CD4-positive, alpha-beta memory T cell (primary cell): ENCODE data around the gene PSMA5. TPM values are rescaled to one million over a fixed set of nuclear protein-coding genes. Genes with fewer than 3 reads are reported as not detected.

Experiments used
- CTCF ChIA-PET: fragments of 350-600 bp; sonication (Branson Sonifier 250); formaldehyde crosslinking; loops from one replicate; lab custom pipeline; 2021; ENCODE audit warnings: inconsistent platforms; ENCODE audit not compliant: partially characterized antibody; lab: Charles Lee
- POLR2A ChIA-PET: fragments of 350-600 bp; sonication (Branson Sonifier 250); formaldehyde crosslinking; loops from one replicate; lab custom pipeline; 2021; ENCODE audit not compliant: partially characterized antibody; lab: Charles Lee
- DNase-seq, 5 donors: peaks; one replicate each; pipeline versions ENCODE4 v3.0.0 to v3.0.0-alpha.2; 2020 to 2022; ENCODE audit warnings: mixed read lengths in 1 of 5
- H3K27ac ChIP-seq: one replicate; pipeline ENCODE4 v1.7.0; 2013; ENCODE audit warnings: low read depth, low read length
- H3K27me3 ChIP-seq: 2 replicates; pipeline ENCODE4 v1.7.0; 2013; ENCODE audit warnings: mild to moderate bottlenecking, low read length, moderate library complexity; ENCODE audit not compliant: insufficient read depth
- H3K36me3 ChIP-seq: 2 replicates; pipeline ENCODE4 v1.7.0; 2013; ENCODE audit warnings: mild to moderate bottlenecking, low read length, moderate library complexity; ENCODE audit not compliant: insufficient read depth
- H3K4me1 ChIP-seq: 2 replicates; pipeline ENCODE4 v1.7.0; 2013; ENCODE audit warnings: mild to moderate bottlenecking, low read length, moderate library complexity; ENCODE audit not compliant: insufficient read depth
- H3K4me3 ChIP-seq, 2 donors: one replicate each; pipeline ENCODE4 v1.7.0; 2013; ENCODE audit warnings: low read length in 2 of 2, mild to moderate bottlenecking in 1 of 2
- H3K9me3 ChIP-seq, 2 donors: one replicate each; pipeline ENCODE4 v1.7.0; 2013; ENCODE audit warnings: low read length in 2 of 2, control low read depth in 1 of 2; ENCODE audit not compliant: control insufficient read depth in 1 of 2
- H3K27ac Mint-ChIP-seq, 7 donors: one replicate each; pipeline ENCODE4 v1.8.0; 2020 to 2021; ENCODE audit warnings: mixed read lengths in 7 of 7, mild to moderate bottlenecking in 6 of 7, inconsistent platforms in 3 of 7, moderate library complexity in 3 of 7
- H3K27me3 Mint-ChIP-seq, 2 donors: one replicate each; pipeline ENCODE4 v1.8.0; 2020 to 2021; ENCODE audit warnings: mixed read lengths in 2 of 2
- H3K36me3 Mint-ChIP-seq, 2 donors: one replicate each; pipeline ENCODE4 v1.8.0; 2020 to 2021; ENCODE audit warnings: mixed read lengths in 2 of 2, inconsistent platforms in 1 of 2, mild to moderate bottlenecking in 1 of 2
- H3K4me1 Mint-ChIP-seq, 4 donors: one replicate each; pipeline ENCODE4 v1.8.0; 2020 to 2021; ENCODE audit warnings: mixed read lengths in 4 of 4, mild to moderate bottlenecking in 1 of 4
- H3K4me3 Mint-ChIP-seq, 8 donors: one replicate each; pipeline ENCODE4 v1.8.0; 2020 to 2021; ENCODE audit warnings: mixed read lengths in 8 of 8, mild to moderate bottlenecking in 7 of 8, moderate library complexity in 6 of 8, inconsistent platforms in 3 of 8
- H3K9me3 Mint-ChIP-seq, 8 donors: one replicate each; pipeline ENCODE4 v1.8.0; 2020 to 2021; ENCODE audit warnings: mixed read lengths in 8 of 8, mild to moderate bottlenecking in 5 of 8, inconsistent platforms in 3 of 8, moderate library complexity in 1 of 8
- intact Hi-C: fragments of 100-400 bp; cut with micrococcal nuclease; formaldehyde crosslinking; loops from one replicate; pipeline ENCODE4 v1.15.1; 2023
- polyA plus RNA-seq, 2 donors: library from polyadenylated mRNA; unstranded; fragments of 300-500 nt; fragmentation: Illumina TruSeq; gene quantifications; one replicate each; pipeline ENCODE4 v1.2.3, GENCODE V29; 2021
- total RNA-seq, 2 experiments: library from RNA; stranded (reverse); gene quantifications; one replicate each; pipeline ENCODE4 v1.2.3, GENCODE V29; 2021

PSMA5 gene
- total and polyA plus RNA-seq, 4 experiments from 2014 or later, result 87.7 to 122 (median 93.5) TPM

DNA sequence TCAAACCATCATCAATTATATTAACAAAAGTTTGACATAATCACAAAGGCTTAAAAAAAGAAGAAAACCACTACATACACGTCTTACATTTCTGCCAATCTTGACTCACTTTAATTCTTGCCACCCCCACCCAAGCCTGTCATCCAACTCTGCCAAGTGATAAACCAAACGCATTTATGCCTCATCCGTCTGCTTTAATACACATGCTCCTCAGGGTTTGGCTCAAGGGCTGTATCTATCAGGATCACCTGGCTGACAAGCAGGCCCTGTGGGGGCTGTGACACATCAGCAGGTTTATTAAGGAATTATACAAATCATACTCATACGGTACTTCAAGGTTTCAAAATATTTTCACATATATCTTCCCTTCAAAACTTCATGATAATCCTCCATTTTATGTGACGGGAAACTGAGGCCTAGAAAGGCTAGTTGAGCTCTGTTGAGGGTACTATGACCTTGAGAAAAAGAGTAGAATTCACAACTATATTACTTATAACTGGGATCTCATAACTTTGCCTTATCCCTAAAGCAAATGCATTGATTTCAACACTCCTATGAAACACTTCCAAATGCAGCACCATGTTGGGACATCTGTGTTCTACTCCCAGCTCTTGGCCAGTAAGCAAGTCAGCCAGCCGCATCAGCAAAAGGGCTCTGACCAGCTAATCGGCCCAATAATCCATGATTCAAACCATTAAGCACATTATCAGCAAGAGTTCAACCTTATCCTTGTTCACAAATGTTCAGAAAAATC is 37.2 kb downstream of the PSMA5 start:
- Mint-ChIP-seq H3K4me1 (no peaks in the 10 kb centered on the region), H3K27me3 (peaks cover 16 to 43% of the 10 kb centered on the region in 2 donors), H3K27ac (no peak overlapping the region), H3K36me3 (no peaks in the 10 kb centered on the region), H3K9me3 (no peaks in the 10 kb centered on the region), H3K4me3 (no peak overlapping the region)
- no peak overlapping the region for H3K4me3 ChIP-seq
- no peak overlapping the region for H3K27ac ChIP-seq
- POLR2A ChIA-PET, result no interaction called here
- no peaks in the 10 kb centered on the region for H3K36me3 ChIP-seq
- H3K27me3 ChIP-seq, result peaks cover 9% of the 10 kb centered on the region
- CTCF ChIA-PET, result no interaction called here
- H3K4me1 ChIP-seq, result no peaks in the 10 kb centered on the region
- no peaks in the 10 kb centered on the region for H3K9me3 ChIP-seq
- intact Hi-C loops, result no loop called here
- DNase-seq, result no peak

DNA sequence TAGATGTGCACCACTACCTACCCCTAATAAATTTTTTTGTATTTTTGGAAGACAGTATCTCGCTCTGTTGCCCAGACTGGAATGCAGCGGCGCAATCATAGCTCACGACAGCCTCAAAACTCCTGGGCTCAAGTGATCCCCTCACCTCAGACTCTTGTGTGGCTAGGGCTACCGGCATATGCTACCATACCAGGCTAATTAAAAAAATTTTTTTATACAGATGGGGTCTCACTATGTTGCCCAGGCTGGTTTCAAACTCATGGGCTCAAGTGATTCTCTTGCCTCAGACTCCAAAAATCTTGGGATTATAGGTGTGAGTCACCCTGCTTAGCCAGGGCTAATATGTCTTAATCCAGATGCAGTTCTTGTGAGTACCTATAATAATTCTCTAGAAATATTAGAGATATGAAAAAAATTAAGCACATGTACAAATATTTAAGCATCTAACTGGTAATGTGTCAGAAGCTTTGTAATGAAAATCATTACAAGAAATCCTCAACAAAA is 38.0 kb downstream of the PSMA5 start:
- H3K4me1 ChIP-seq, result no peaks in the 10 kb centered on the region
- CTCF ChIA-PET, result interaction anchor here (1.2 kb wide), 1 partner anchor 31 kb away, joined by 3 read pairs; no protein-coding TSS in a partner anchor
- Mint-ChIP-seq H3K27ac (no peak overlapping the region), H3K4me3 (no peak overlapping the region), H3K4me1 (no peaks in the 10 kb centered on the region), H3K9me3 (no peaks in the 10 kb centered on the region), H3K27me3 (peaks cover 16 to 42% of the 10 kb centered on the region in 2 donors), H3K36me3 (no peaks in the 10 kb centered on the region)
- H3K27me3 ChIP-seq, result peaks cover 9% of the 10 kb centered on the region
- intact Hi-C loops, result no loop called here
- DNase-seq, result no peak
- POLR2A ChIA-PET, result no interaction called here
- no peaks in the 10 kb centered on the region for H3K9me3 ChIP-seq
- H3K27ac ChIP-seq, result no peak overlapping the region
- no peak overlapping the region for H3K4me3 ChIP-seq
- no peaks in the 10 kb centered on the region for H3K36me3 ChIP-seq

DNA sequence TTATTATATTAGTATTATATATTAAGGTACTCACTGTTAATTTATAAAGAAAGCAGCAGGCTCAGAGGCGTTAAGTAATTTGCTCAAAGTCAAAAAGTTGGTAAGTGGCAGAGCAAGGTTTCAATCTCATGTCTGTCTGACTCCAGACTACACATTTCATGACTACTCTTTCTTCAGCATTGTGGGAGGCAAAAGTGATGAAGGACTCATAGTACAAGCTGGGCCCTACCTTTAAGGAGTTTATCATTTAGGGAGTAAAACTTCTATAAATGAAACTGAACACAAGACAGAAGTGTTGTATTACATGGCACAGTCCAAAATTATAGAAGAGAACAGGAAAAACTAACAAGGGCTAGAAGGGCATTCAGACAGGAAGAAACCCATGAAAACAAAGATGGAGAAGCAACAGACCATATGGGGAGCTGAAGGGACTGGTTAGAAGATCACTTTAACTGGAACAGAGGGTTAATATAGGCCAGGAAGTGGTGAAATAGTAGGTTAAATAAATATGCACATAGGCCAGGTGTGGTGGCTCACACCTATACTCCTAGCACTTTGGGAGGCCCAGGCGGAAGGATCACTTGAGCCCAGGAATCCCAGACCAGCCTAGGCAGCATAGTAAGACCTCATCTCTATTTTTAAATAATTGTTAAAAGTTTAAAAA is 40.1 kb downstream of the PSMA5 start:
- CTCF ChIA-PET, result interaction anchor here (0.7 to 1.2 kb wide), 2 partner anchors 13 to 146 kb away, joined by 3 read pairs; no protein-coding TSS in a partner anchor
- peaks cover 4% of the 10 kb centered on the region for H3K27me3 ChIP-seq
- Mint-ChIP-seq H3K27ac (peak overlapping the region in 1 of 7 donors; percentile 1), H3K27me3 (peaks cover 14 to 30% of the 10 kb centered on the region in 2 donors), H3K36me3 (no peaks in the 10 kb centered on the region), H3K4me3 (no peak overlapping the region), H3K4me1 (no peaks in the 10 kb centered on the region), H3K9me3 (no peaks in the 10 kb centered on the region)
- no peaks in the 10 kb centered on the region for H3K4me1 ChIP-seq
- no peaks in the 10 kb centered on the region for H3K9me3 ChIP-seq
- no peak for DNase-seq
- POLR2A ChIA-PET, result no interaction called here
- no peak overlapping the region for H3K4me3 ChIP-seq
- no peaks in the 10 kb centered on the region for H3K36me3 ChIP-seq
- H3K27ac ChIP-seq, result no peak overlapping the region
- intact Hi-C loops, result no loop called here

DNA sequence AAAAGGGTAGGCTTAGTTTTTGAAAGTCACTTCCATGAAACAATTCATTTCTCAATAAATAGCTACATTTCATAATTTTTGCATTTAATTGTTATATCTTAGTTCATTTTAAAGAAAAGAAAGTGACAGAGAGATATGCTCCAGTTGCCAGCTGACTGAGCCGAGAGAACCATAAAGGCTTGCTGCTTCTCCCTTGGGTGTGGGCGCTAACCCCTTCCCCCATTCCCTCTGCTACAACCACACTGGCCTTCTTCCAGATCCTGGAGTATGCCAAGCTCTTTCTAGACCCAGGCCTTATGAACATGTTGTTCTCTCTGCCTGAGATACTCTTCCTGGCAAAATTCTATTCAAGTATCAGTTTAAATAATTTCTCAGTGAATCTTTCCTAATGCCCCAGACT is 40.8 kb downstream of the PSMA5 start:
- no peaks in the 10 kb centered on the region for H3K4me1 Mint-ChIP-seq
- Histone ChIP-seq H3K9me3 (no peaks in the 10 kb centered on the region), H3K27me3 (peaks cover 4% of the 10 kb centered on the region), H3K36me3 (no peaks in the 10 kb centered on the region), H3K27ac (no peak overlapping the region), H3K4me3 (no peak overlapping the region), H3K4me1 (no peaks in the 10 kb centered on the region)
- no peak overlapping the region for H3K4me3 Mint-ChIP-seq
- intact Hi-C loops, result no loop called here
- no peak for DNase-seq
- ChIA-PET POLR2A (no interaction called here), CTCF (no interaction called here)
- H3K27ac Mint-ChIP-seq, result no peak overlapping the region
- no peaks in the 10 kb centered on the region for H3K9me3 Mint-ChIP-seq
- peaks cover 13 to 26% of the 10 kb centered on the region in 2 donors for H3K27me3 Mint-ChIP-seq
- H3K36me3 Mint-ChIP-seq, result no peaks in the 10 kb centered on the region

DNA sequence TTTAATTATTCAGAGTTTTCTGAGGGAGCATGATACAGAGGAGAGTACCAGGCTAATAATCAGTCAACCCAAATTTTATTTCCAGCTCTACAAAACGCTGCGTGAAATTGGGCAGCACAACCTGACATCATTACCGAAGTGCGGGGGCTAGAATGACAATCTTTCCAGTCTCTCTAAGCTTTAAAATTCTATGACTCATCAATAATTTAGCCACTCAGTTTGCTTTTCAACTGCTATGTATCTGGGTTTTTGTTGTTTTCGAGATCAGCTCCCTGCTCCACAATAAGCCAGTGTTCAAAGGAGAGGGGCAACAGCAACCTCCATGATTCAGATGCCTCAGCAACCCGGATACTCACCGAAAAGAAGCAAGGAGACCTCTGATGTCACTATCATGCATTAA is 42.4 kb downstream of the PSMA5 start:
- Histone ChIP-seq H3K36me3 (no peaks in the 10 kb centered on the region), H3K27ac (no peak overlapping the region), H3K27me3 (no peaks in the 10 kb centered on the region), H3K9me3 (no peaks in the 10 kb centered on the region), H3K4me3 (no peak overlapping the region), H3K4me1 (no peaks in the 10 kb centered on the region)
- DNase-seq, result no peak
- CTCF ChIA-PET, result interaction anchor here (1.1 to 1.7 kb wide), 2 partner anchors 12 to 15 kb away, joined by 3 read pairs; no protein-coding TSS in a partner anchor
- no peaks in the 10 kb centered on the region for H3K9me3 Mint-ChIP-seq
- H3K4me1 Mint-ChIP-seq, result no peaks in the 10 kb centered on the region
- no peaks in the 10 kb centered on the region for H3K36me3 Mint-ChIP-seq
- H3K4me3 Mint-ChIP-seq, result no peak overlapping the region
- no peak overlapping the region for H3K27ac Mint-ChIP-seq
- intact Hi-C loops, result no loop called here
- peaks cover 5 to 13% of the 10 kb centered on the region in 2 donors for H3K27me3 Mint-ChIP-seq
- POLR2A ChIA-PET, result no interaction called here

DNA sequence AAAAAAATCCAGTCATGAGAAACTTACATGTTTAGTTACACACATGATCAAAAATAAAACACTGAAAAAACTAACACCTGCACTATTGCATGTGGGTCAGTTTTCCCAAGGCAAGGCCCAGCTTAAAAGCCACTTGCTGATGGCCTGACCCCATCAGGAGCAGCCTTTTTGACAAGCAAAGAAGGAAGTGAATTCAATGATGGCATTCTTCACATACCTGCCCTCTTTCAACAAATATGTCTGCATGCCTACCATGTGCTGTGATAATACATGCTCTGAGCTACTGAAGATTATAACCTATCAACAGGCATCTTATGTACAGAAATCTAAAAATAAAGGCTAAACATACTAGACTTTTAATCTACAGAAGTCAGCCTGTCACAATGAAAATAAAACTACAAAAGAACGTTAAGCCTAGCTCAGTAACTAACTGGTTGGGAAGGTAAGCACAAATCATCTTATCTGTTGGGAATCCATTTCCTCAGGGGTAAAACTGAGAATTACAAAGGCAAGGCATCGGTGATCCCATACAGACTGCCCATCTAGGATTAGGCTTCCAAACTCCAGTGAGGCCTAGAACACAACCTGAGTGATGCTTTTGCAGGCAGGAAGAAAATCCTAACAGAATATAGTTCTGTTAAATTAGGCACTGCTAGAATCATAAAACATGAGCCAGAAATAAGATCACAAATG is 43.0 kb downstream of the PSMA5 start:
- no peaks in the 10 kb centered on the region for H3K36me3 Mint-ChIP-seq
- Histone ChIP-seq H3K4me3 (no peak overlapping the region), H3K4me1 (no peaks in the 10 kb centered on the region), H3K36me3 (no peaks in the 10 kb centered on the region), H3K27ac (no peak overlapping the region), H3K9me3 (no peaks in the 10 kb centered on the region), H3K27me3 (no peaks in the 10 kb centered on the region)
- CTCF ChIA-PET, result interaction anchor here (1.7 kb wide), 1 partner anchor 12 kb away, joined by 3 read pairs; no protein-coding TSS in a partner anchor
- H3K27ac Mint-ChIP-seq, result no peak overlapping the region
- H3K27me3 Mint-ChIP-seq, result peaks cover 2 to 10% of the 10 kb centered on the region in 2 donors
- H3K4me3 Mint-ChIP-seq, result no peak overlapping the region
- H3K9me3 Mint-ChIP-seq, result no peaks in the 10 kb centered on the region
- DNase-seq, result no peak
- intact Hi-C loops, result no loop called here
- POLR2A ChIA-PET, result no interaction called here
- no peaks in the 10 kb centered on the region for H3K4me1 Mint-ChIP-seq

DNA sequence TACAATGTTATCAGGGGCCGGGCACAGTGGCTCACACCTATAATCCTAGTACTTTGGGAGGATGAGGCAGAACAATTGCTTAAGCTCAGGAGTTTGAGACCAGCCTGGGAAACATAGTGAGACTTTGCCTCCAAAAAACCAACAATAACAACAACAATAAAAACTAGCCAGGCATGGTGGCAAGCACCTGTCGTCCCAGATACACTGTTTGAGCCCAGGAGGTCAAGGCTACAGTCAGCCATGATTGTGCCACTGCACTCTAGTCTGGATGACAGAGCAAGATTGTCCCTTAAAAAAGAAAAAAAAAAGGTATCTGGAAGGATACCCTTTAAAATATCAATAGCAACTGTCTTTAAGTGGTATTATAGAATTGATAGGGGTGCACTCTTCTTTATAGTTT is 44.7 kb downstream of the PSMA5 start:
- ChIA-PET CTCF (no interaction called here), POLR2A (no interaction called here)
- Mint-ChIP-seq H3K4me1 (no peaks in the 10 kb centered on the region), H3K9me3 (no peaks in the 10 kb centered on the region), H3K4me3 (no peak overlapping the region), H3K27me3 (peaks cover 2 to 6% of the 10 kb centered on the region in 2 donors), H3K27ac (no peak overlapping the region), H3K36me3 (no peaks in the 10 kb centered on the region)
- Histone ChIP-seq H3K4me3 (no peak overlapping the region), H3K27me3 (no peaks in the 10 kb centered on the region), H3K9me3 (no peaks in the 10 kb centered on the region), H3K27ac (no peak overlapping the region), H3K4me1 (no peaks in the 10 kb centered on the region), H3K36me3 (no peaks in the 10 kb centered on the region)
- DNase-seq, result no peak
- intact Hi-C loops, result no loop called here
